ENCODE measurements around the gene RABGAP1.

Gene RABGAP1

GRCh38 chr9:123070198-123070597, 129.4 kb downstream of the RABGAP1 start:
- no peak overlapping the region for H3K27ac ChIP-seq (ENCODE audit: extremely low read depth, low read depth, low read length)
- TF ChIP-seq ZNF292 (tag by site-specific recombination; IDR thresholded peaks at IDR 0.05; ENCODE audit: borderline replicate concordance, low read depth) (no peak), ZBTB44 (tag by site-specific recombination; IDR thresholded peaks at IDR 0.05) (no peak), ZNF510 (tag by site-specific recombination; IDR thresholded peaks at IDR 0.05; ENCODE audit: insufficient replicate concordance) (no peak), TRIM28 (IDR thresholded peaks at IDR 0.05; ENCODE audit: borderline replicate concordance, low read length) (no peak), ZNF175 (tag by site-specific recombination; IDR thresholded peaks at IDR 0.05) (no peak), ZNF837 (tag by site-specific recombination; IDR thresholded peaks at IDR 0.05) (no peak), ZNF398 (tag by site-specific recombination; IDR thresholded peaks at IDR 0.05) (no peak), OSR2 (tag by site-specific recombination; IDR thresholded peaks at IDR 0.05) (no peak), ZNF302 (tag by site-specific recombination; IDR thresholded peaks at IDR 0.05; ENCODE audit: low read depth) (no peak), PRDM10 (tag by site-specific recombination; IDR thresholded peaks at IDR 0.05) (no peak), GLI2 (tag by site-specific recombination; IDR thresholded peaks at IDR 0.05; ENCODE audit: borderline replicate concordance, low read depth) (no peak), ZNF157 (tag by site-specific recombination; IDR thresholded peaks at IDR 0.05) (no peak), ZNF677 (tag by site-specific recombination; IDR thresholded peaks at IDR 0.05) (no peak), ZBTB20 (tag by site-specific recombination; IDR thresholded peaks at IDR 0.05) (no peak), ZNF600 (tag by site-specific recombination; IDR thresholded peaks at IDR 0.05) (no peak), ZFHX2 (tag by site-specific recombination; conservative IDR thresholded peaks at IDR 0.05) (no peak), ZBTB10 (tag by site-specific recombination; IDR thresholded peaks at IDR 0.05) (no peak), MYNN (tag by site-specific recombination; IDR thresholded peaks at IDR 0.05; ENCODE audit: borderline replicate concordance) (no peak), ZNF449 (tag by site-specific recombination; IDR thresholded peaks at IDR 0.05) (no peak), BCL11B (tag by site-specific recombination; IDR thresholded peaks at IDR 0.05; ENCODE audit: low read depth) (no peak)
- POLR2A ChIA-PET: no interaction called here
- peaks cover 6 to 80% of the 10 kb centered on the region in 2 experiments for H3K36me3 ChIP-seq (ENCODE audit: control insufficient read depth in 2 of 2, insufficient read depth in 1 of 2, low read length in 2 of 2)
- H3K9me3 ChIP-seq (ENCODE audit: control insufficient read depth, insufficient read depth, low read depth, low read length): no peaks in the 10 kb centered on the region
- no peak overlapping the region for H3K4me3 ChIP-seq (ENCODE audit: low read depth, low read length)
- CTCF ChIA-PET: no interaction called here
- no peaks in the 10 kb centered on the region for H3K4me1 ChIP-seq (ENCODE audit: control insufficient read depth, insufficient read depth, low read length)

All from HEK293 (cell line).